Activated CD8-positive, alpha-beta T cell treated with anti-CD3 and anti-CD28 coated beads, Interleukin-2, amount 10 ng/mL, durations not matched to agents 7 days and 5 days (primary cell): ENCODE measurements around the gene MAP4K2. TPM values are rescaled to one million over a fixed set of nuclear protein-coding genes. Genes with fewer than 3 reads are reported as not detected.

Experiments
- ATAC-seq: fragments of 150-1000 bp; cut with Tn5 transposase; one replicate; pipeline ENCODE4 v1.10.0; 2021; ENCODE audit warnings: moderate library complexity
- CTCF ChIA-PET: fragments of 350-600 bp; sonication (Branson Sonifier 250); formaldehyde crosslinking; loops from one replicate; lab custom pipeline; 2021; ENCODE audit warnings: antibody characterized with exemption; lab: Charles Lee
- POLR2A ChIA-PET: fragments of 350-600 bp; sonication (Branson Sonifier 250); formaldehyde crosslinking; loops from one replicate; lab custom pipeline; 2021; ENCODE audit warnings: antibody characterized with exemption; lab: Charles Lee
- DNase-seq: peaks from one replicate; pipeline ENCODE4 v3.0.0-alpha.2; 2020
- H3K27ac Mint-ChIP-seq: one replicate; pipeline ENCODE4 v1.8.0; 2021; ENCODE audit warnings: mild to moderate bottlenecking, mixed read lengths
- H3K27me3 Mint-ChIP-seq: one replicate; pipeline ENCODE4 v1.8.0; 2021; ENCODE audit warnings: low read depth, mixed read lengths
- H3K36me3 Mint-ChIP-seq: one replicate; pipeline ENCODE4 v1.8.0; 2021; ENCODE audit warnings: low read depth, mixed read lengths
- H3K4me1 Mint-ChIP-seq: one replicate; pipeline ENCODE4 v1.8.0; 2021; ENCODE audit warnings: low read depth, mixed read lengths
- H3K4me3 Mint-ChIP-seq: one replicate; pipeline ENCODE4 v1.8.0; 2021; ENCODE audit warnings: mild to moderate bottlenecking, mixed read lengths
- H3K9me3 Mint-ChIP-seq: one replicate; pipeline ENCODE4 v1.8.0; 2022; ENCODE audit warnings: mixed read lengths; ENCODE audit not compliant: insufficient read depth
- total RNA-seq, 2 experiments: library from RNA; stranded (reverse); gene quantifications; one replicate each; pipeline ENCODE4 v1.2.3, GENCODE V29; 2021

The MAP4K2 gene
- total RNA-seq, 2 experiments from 2014 or later = 84.2 to 90.2 TPM

- DNase-seq = no peak
- Mint-ChIP-seq H3K36me3 (peaks cover 19% of the 10 kb centered on the region), H3K27ac (peak overlapping the region; percentile 17), H3K27me3 (no peaks in the 10 kb centered on the region), H3K9me3 (no peaks in the 10 kb centered on the region), H3K4me1 (peaks cover 47% of the 10 kb centered on the region), H3K4me3 (no peak overlapping the region)
- ChIA-PET POLR2A (interaction anchor here (1.1 to 6.0 kb wide), 3 partner anchors 10 to 28 kb away, joined by 3 to 102 read pairs (median 4); no protein-coding TSS in a partner anchor), CTCF (interaction anchor here (1.3 to 11.9 kb wide), 5 partner anchors 9 to 59 kb away, joined by 3 to 149 read pairs (median 6); partner anchors contain the start of gene PYGM)
- no peak for ATAC-seq
These were observed 54.9 kb downstream of the MAP4K2 start for GRCh38 chr11:64747961-64748665.

GRCh38 chr11:64746486-64746885 lies 56.5 kb downstream of the MAP4K2 start:
- ATAC-seq = no peak
- DNase-seq = no peak
- Mint-ChIP-seq H3K27ac (peak overlapping the region; percentile 77), H3K9me3 (no peaks in the 10 kb centered on the region), H3K27me3 (no peaks in the 10 kb centered on the region), H3K4me1 (peaks cover 50% of the 10 kb centered on the region), H3K36me3 (peaks cover 21% of the 10 kb centered on the region), H3K4me3 (peak overlapping the region; percentile 52)
- POLR2A ChIA-PET = interaction anchor here (0.6 to 6.0 kb wide), 3 partner anchors 14 to 1918 kb away, joined by 3 to 102 read pairs (median 12); partner anchors contain the start of gene PYGM
- CTCF ChIA-PET = interaction anchor here (1.3 to 11.9 kb wide), 5 partner anchors 10 to 58 kb away, joined by 3 to 149 read pairs (median 6); partner anchors contain the start of gene PYGM

- ATAC-seq = peak; percentile 52
These were observed 57.3 kb downstream of the MAP4K2 start for GRCh38 chr11:64745521-64746328.

GRCh38 chr11:64745189-64745520 lies 57.9 kb downstream of the MAP4K2 start:
- H3K36me3 Mint-ChIP-seq = peaks cover 25% of the 10 kb centered on the region
- peak; percentile 92 for DNase-seq
- ChIA-PET POLR2A (interaction anchor here (0.7 to 6.0 kb wide), 13 partner anchors 10 to 1904 kb away, joined by 3 to 102 read pairs (median 6); partner anchors contain the start of genes MEN1, PYGM, SF1 and TRMT112), CTCF (interaction anchor here (1.5 to 11.9 kb wide), 7 partner anchors 11 to 56 kb away, joined by 5 to 149 read pairs (median 14); partner anchors contain the start of genes PYGM and SF1)
- H3K4me3 Mint-ChIP-seq = peak overlapping the region; percentile 90
- ATAC-seq = peak; percentile 22
- H3K9me3 Mint-ChIP-seq = no peaks in the 10 kb centered on the region
- H3K27ac Mint-ChIP-seq = peak overlapping the region; percentile 97
- no peaks in the 10 kb centered on the region for H3K27me3 Mint-ChIP-seq
- peaks cover 47% of the 10 kb centered on the region for H3K4me1 Mint-ChIP-seq

More at GRCh38 chr11:64745521-64746328, 57.3 kb downstream of the MAP4K2 start:
- Mint-ChIP-seq H3K9me3 (no peaks in the 10 kb centered on the region), H3K27ac (peak overlapping the region; percentile 97), H3K27me3 (no peaks in the 10 kb centered on the region), H3K4me1 (peaks cover 52% of the 10 kb centered on the region), H3K36me3 (peaks cover 24% of the 10 kb centered on the region), H3K4me3 (peak overlapping the region; percentile 90)
- ChIA-PET POLR2A (interaction anchor here (0.7 to 6.0 kb wide), 12 partner anchors 10 to 1904 kb away, joined by 3 to 102 read pairs (median 9); partner anchors contain the start of genes MEN1, PYGM and SF1), CTCF (interaction anchor here (1.9 to 11.9 kb wide), 5 partner anchors 12 to 57 kb away, joined by 8 to 149 read pairs (median 28); partner anchors contain the start of genes PYGM and SF1)
- peak; percentile 92 for DNase-seq

GRCh38 chr11:64744544-64745188 lies 58.3 kb downstream of the MAP4K2 start:
- POLR2A ChIA-PET = interaction anchor here (0.6 to 6.0 kb wide), 15 partner anchors 10 to 1903 kb away, joined by 3 to 102 read pairs (median 6); partner anchors contain the start of genes MEN1, PYGM, SF1 and TRMT112
- Mint-ChIP-seq H3K9me3 (no peaks in the 10 kb centered on the region), H3K4me1 (peaks cover 45% of the 10 kb centered on the region), H3K27me3 (no peaks in the 10 kb centered on the region), H3K4me3 (peak overlapping the region; percentile 90), H3K27ac (peak overlapping the region; percentile 97), H3K36me3 (peaks cover 27% of the 10 kb centered on the region)
- DNase-seq (peak; percentile 42), ATAC-seq (peak; percentile 1)
- CTCF ChIA-PET = interaction anchor here (0.9 to 11.9 kb wide), 14 partner anchors 9 to 104 kb away, joined by 3 to 149 read pairs (median 8); partner anchors contain the start of genes PYGM and SF1

GRCh38 chr11:64743591-64744543 lies 59.1 kb downstream of the MAP4K2 start, which contains the start of gene RASGRP2:
Gene RASGRP2, minus strand, starts transcription at chr11:64744142. Its CDS starts 1,276 bp downstream, at chr11:64742866.
- Mint-ChIP-seq H3K27me3 (no peaks in the 10 kb centered on the region), H3K27ac (peak within 1 kb of the TSS; percentile 85), H3K9me3 (no peaks in the 10 kb centered on the region), H3K4me1 (peaks cover 45% of the 10 kb centered on the region), H3K4me3 (peak within 1 kb of the TSS; percentile 84), H3K36me3 (peaks cover 32% of the 10 kb centered on the region)
- CTCF ChIA-PET = interaction anchor here (0.9 to 11.9 kb wide), 19 partner anchors 8 to 105 kb away, joined by 3 to 149 read pairs (median 7); partner anchors contain the start of genes CDC42BPG, PYGM and SF1
- DNase-seq (peak; percentile 94), ATAC-seq (peak; percentile 48)
- POLR2A ChIA-PET = interaction anchor here (0.5 to 6.0 kb wide), 15 partner anchors 9 to 1565 kb away, joined by 3 to 102 read pairs (median 6); partner anchors contain the start of genes MEN1, PYGM, SF1 and TRMT112

GRCh38 chr11:64742889-64743590 lies 60.0 kb downstream of the MAP4K2 start:
- Mint-ChIP-seq H3K9me3 (no peaks in the 10 kb centered on the region), H3K4me3 (peak overlapping the region; percentile 84), H3K36me3 (peaks cover 32% of the 10 kb centered on the region), H3K27me3 (no peaks in the 10 kb centered on the region), H3K4me1 (peaks cover 42% of the 10 kb centered on the region), H3K27ac (no peak overlapping the region)
- ATAC-seq (peak; percentile 24), DNase-seq (peak; percentile 78)
- POLR2A ChIA-PET = interaction anchor here (1.0 to 6.0 kb wide), 8 partner anchors 21 to 67 kb away, joined by 4 to 102 read pairs (median 12); partner anchors contain the start of genes MEN1 and SF1
- CTCF ChIA-PET = interaction anchor here (0.7 to 11.9 kb wide), 18 partner anchors 9 to 106 kb away, joined by 3 to 149 read pairs (median 5); partner anchors contain the start of genes CDC42BPG, PYGM and SF1

- Mint-ChIP-seq H3K36me3 (peaks cover 33% of the 10 kb centered on the region), H3K4me3 (peak overlapping the region; percentile 72), H3K4me1 (peaks cover 36% of the 10 kb centered on the region), H3K27me3 (no peaks in the 10 kb centered on the region), H3K9me3 (no peaks in the 10 kb centered on the region), H3K27ac (no peak overlapping the region)
- ATAC-seq (peak; percentile 1), DNase-seq (peak; percentile 57)
- ChIA-PET POLR2A (interaction anchor here (0.6 to 6.0 kb wide), 4 partner anchors 22 to 37 kb away, joined by 3 to 102 read pairs (median 21); partner anchors contain the start of gene SF1), CTCF (interaction anchor here (0.7 to 11.9 kb wide), 14 partner anchors 9 to 106 kb away, joined by 3 to 149 read pairs (median 8); partner anchors contain the start of genes CDC42BPG, PYGM and SF1)
These were observed 60.7 kb downstream of the MAP4K2 start for GRCh38 chr11:64742087-64742888.
